Measurements from ENCODE around the gene IFNK. TPM values are rescaled to one million over a fixed set of nuclear protein-coding genes. Genes with fewer than 3 reads are reported as not detected.

Gene IFNK
- total and polyA plus RNA-seq, 2 donors (not counting 3 experiments of a cell fraction or from before 2014, with no cell fraction given): not detected

- POLR2A ChIA-PET: no interaction called here
- no peak for FAIRE-seq
Measured at GRCh38 chr9:27497883-27498417, 26.1 kb upstream of the IFNK start.

More at GRCh38 chr9:27497883-27498417, 26.1 kb upstream of the IFNK start:
- Histone ChIP-seq H3K27ac (ENCODE audit: insufficient read depth, low read depth, low read length) (no peak overlapping the region), H3K9me3 (replicated peaks; ENCODE audit: control insufficient read depth, insufficient read depth, low read length) (no peaks in the 10 kb centered on the region), H3K4me3 (replicated peaks in 1 of 3; ENCODE audit: insufficient read depth in 1 of 3, low read depth in 1 of 3, low read length in 3 of 3) (no peak overlapping the region), H2AFZ (ENCODE audit: low read depth, low read length) (no peak overlapping the region), H4K20me1 (replicated peaks; ENCODE audit: control insufficient read depth, extremely low read depth, insufficient read depth, low read length) (no peaks in the 10 kb centered on the region), H3K4me1 (ENCODE audit: control insufficient read depth, extremely low read depth, insufficient read depth, low read length) (peaks cover 12% of the 10 kb centered on the region), H3K9me1 (replicated peaks; ENCODE audit: control insufficient read depth, extremely low read depth, insufficient read depth, low read length) (no peaks in the 10 kb centered on the region), H3K9ac (replicated peaks; ENCODE audit: extremely low read depth, insufficient read depth, low read length) (no peak overlapping the region), H3K4me2 (ENCODE audit: insufficient read depth, low read length) (no peak overlapping the region), H3K27me3 (ENCODE audit: control insufficient read depth in 2 of 2, insufficient read depth in 2 of 2, low read length in 2 of 2) (peaks cover 0 to 2% of the 10 kb centered on the region in 2 experiments), H3K36me3 (ENCODE audit: control insufficient read depth in 2 of 2, extremely low read depth in 1 of 2, insufficient read depth in 2 of 2, low read length in 2 of 2) (no peaks in the 10 kb centered on the region), H3K79me2 (ENCODE audit: control insufficient read depth, insufficient read depth, low read length) (no peaks in the 10 kb centered on the region)
- no peak for TF ChIP-seq GATA2 (IDR thresholded peaks at IDR 0.05; ENCODE audit: insufficient read depth, insufficient read length, low read depth, low read length)
- TF ChIP-seq CTCF (IDR thresholded peaks at IDR 0.05; ENCODE audit: extremely low read depth in 1 of 2, insufficient read depth in 1 of 2, low read depth in 1 of 2, low read length in 2 of 2): no peak
- no peak for TF ChIP-seq FOS (IDR thresholded peaks at IDR 0.05; ENCODE audit: borderline replicate concordance, insufficient read depth, low read length)
- no peak for TF ChIP-seq MYC (IDR thresholded peaks at IDR 0.05; ENCODE audit: low read depth, low read length)
- TF ChIP-seq MAX (IDR thresholded peaks at IDR 0.05; ENCODE audit: insufficient read depth, insufficient read length): no peak
- no peak for TF ChIP-seq JUN (IDR thresholded peaks at IDR 0.05; ENCODE audit: borderline replicate concordance, insufficient read depth, insufficient read length, low read depth)
- no peak for TF ChIP-seq POLR2A (IDR thresholded peaks at IDR 0.05; ENCODE audit: low read depth, low read length)
- no peak for TF ChIP-seq POLR2AphosphoS5 (IDR thresholded peaks at IDR 0.05; ENCODE audit: insufficient read depth, low read depth, low read length)
- TF ChIP-seq EZH2 (IDR thresholded peaks at IDR 0.05; ENCODE audit: borderline replicate concordance, low read depth, low read length, severe bottlenecking): no peak
- DNase-seq (ENCODE audit: low read depth, low spot score): no peak
- BruUV-seq (replicated peaks): no TSS peak
- intact Hi-C loops (cut with micrococcal nuclease): no loop called here
- dilution Hi-C loops (cut with MboI; ENCODE audit: extremely low pct_ligation_motif_present, low sequenced_read_pairs): no loop called here
- CTCF ChIA-PET: interaction anchor here (1.5 to 1.7 kb wide), 2 partner anchors 12 to 26 kb away, joined by 3 to 4 read pairs; no protein-coding TSS in a partner anchor
